HG03135 (cell line): ENCODE measurements around the gene F7.

Source experiments
- ATAC-seq: cut with Tn5 transposase; IDR thresholded peaks from one replicate; pipeline ENCODE4 v1.9.1; 2021; ENCODE audit warnings: mild to moderate bottlenecking, moderate library complexity; ENCODE audit not compliant: unreplicated experiment

Gene F7

DNA sequence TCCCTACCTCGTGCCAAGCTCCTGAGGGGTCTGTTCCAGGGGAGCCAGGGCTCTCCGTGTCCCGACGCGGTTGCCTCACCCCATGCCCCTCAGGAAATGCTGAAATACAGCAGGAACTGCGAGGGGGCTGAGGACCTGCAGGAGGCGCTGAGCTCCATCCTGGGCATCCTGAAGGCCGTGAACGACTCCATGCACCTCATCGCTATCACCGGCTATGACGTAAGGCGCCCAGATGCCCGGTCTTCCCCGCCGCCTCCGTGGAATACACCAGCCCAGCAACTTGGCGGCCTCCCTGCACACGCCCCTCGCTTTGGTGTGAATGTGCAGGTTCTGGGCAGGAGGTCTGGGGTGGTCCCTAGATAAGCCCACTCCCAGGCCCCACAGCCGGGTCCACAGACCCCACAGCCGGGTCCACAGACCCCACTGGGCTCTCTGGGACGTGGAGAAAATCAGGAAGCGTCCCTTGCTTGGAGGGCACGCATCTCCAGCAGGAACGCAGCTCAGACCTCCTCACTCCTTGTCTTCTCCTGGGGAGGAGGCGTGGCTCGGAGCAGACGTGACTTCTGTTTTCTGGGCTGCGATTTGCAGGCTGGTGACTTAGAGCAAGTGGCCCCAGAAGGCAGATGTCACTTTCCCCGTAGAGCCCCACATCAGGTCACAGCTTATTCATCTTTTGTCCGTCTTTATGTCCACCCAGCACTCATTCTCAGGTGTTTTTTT, 19.4 kb upstream of the F7 start:
- ATAC-seq, result no peak

DNA sequence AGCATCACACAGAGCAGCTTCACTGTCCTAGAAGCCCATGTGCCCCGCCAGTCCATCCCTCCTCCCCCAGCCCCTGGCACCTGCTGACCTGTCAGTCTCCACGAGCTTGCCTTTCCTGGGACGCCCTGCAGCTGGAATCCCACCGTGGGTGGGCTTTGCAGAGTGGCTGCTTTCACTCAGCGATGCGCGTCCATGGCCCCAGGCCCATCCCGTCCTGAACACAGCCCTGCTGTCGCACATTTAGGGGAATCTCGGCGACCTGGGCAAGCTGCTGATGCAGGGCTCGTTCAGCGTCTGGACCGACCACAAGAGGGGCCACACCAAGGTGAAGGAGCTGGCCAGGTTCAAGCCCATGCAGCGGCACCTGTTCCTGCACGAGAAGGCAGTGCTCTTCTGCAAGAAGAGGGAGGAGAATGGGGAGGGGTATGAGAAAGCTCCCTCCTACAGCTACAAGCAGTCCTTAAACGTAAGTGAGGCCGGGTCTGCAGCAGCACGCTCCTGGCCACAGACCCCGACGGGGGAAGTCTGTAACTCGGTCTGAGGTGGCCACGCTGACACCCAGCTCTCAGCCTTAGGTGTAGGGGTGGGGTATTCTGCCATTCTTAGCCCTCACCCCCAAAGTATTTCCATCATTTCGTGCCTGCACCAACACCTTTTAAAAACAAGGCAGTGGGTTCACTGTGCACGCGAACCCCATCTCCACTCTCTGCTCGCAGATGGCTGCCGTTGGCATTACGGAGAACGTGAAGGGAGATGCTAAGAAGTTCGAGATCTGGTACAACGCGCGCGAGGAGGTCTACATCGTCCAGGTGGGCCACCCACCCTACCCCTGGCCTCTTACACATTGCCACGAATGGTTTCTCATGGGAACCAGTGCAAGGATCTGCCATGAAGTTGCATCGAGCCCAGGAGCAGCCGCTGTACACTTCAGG, 18.3 kb upstream of the F7 start:
- ATAC-seq, result no peak

DNA sequence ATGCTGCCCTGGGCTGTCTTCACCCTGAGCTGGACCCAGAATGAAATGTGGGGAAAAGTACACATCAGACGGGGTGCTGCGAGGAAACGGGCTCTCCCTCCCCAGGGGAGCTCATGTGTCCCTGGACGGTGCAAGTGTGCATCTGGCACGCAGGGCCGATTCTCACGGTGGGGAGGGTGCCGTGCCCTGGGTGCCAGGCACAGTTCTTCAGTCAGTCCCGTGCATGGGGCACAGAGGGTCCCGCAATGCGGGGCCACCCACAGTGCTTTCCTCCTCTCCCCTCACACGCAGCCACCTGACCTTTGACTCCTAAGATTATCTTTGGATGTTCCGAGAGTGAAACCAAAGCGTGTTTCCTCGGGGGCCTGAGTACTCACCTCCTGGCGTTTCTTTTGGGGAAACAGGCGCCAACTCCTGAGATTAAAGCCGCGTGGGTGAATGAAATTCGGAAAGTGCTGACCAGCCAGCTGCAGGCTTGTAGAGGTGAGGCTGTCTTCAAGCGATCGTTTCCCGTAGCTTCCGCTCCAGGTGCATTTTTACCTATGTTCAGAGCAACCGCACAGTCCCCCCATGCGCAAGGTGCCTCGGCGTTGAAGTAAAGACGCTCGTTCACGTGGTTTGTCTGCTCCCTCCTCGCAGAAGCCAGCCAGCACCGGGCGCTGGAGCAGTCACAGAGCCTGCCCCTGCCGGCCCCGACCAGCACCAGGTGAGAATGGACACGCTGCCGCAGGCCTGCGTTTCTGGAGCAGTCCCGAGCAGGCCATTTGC, 17.5 kb upstream of the F7 start:
- no peak for ATAC-seq

- no peak for ATAC-seq
Measured at GRCh38 chr13:113088691-113089020, 16.9 kb upstream of the F7 start.

DNA sequence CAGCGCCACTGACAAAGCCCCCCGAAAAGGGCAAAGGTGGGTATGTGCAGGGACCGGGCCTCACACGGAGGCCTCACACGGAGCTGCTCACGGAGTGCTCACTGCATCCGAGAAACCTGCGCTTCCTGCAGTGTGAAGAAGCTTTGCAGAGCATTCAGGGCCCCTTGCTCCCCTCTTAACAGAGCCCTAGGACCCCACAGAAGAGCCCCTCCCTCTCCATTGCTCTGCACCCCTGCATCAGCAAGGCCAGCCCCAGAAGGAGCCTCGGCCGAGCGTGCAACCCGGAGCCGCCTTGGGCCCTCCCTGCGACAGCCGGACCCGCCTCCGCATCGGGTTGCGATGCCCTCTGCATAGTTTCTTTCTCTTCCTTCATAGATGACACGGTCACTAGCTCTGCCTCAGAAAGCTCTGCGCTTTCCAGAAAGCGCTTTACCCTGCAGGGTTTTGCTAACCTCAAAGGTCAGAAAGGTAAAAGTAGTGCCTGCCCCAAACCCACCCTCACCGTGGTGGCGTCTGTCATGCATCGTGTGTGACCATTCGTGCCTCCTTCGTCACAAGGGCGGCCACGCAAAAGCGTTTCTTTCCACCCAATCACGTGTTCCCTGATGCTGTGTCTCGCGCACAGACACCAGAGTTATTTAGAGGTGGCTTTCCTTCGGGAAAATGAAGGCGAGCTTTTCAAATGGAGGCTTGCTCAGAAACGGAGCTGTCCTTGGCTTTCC, 15.7 kb upstream of the F7 start:
- ATAC-seq, result no peak

- ATAC-seq, result no peak
Measured at GRCh38 chr13:113090415-113090770, 15.2 kb upstream of the F7 start.

- no peak for ATAC-seq
Measured at GRCh38 chr13:113090806-113091205, 14.8 kb upstream of the F7 start.

DNA sequence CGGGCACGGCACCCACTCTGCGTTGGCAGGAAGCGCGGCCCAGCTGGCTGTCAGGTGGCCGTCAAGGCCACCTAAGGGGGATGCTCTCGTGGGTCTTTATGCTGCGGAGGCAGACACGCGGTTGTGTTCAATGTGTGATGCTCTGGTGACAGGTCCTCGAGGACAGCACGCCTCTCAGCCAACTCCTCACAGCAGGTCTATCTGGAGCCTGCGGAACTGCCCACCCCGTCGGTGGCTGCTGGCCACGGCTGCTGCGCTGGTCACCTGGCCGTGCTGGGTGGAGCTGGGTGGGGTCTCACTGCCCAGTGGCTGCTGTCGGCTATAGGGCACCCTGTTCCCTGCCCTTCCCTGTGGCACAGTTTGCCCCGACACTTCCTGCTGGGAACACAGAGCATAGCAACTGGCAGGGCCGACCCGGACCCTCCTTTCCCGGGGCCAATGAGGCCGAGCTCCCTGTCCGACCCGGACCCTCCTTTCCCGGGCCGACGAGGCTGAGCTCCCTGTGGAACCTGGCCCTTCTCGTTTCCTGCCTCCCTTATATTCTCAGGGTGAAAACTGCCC, 14.3 kb upstream of the F7 start:
- no peak for ATAC-seq

DNA sequence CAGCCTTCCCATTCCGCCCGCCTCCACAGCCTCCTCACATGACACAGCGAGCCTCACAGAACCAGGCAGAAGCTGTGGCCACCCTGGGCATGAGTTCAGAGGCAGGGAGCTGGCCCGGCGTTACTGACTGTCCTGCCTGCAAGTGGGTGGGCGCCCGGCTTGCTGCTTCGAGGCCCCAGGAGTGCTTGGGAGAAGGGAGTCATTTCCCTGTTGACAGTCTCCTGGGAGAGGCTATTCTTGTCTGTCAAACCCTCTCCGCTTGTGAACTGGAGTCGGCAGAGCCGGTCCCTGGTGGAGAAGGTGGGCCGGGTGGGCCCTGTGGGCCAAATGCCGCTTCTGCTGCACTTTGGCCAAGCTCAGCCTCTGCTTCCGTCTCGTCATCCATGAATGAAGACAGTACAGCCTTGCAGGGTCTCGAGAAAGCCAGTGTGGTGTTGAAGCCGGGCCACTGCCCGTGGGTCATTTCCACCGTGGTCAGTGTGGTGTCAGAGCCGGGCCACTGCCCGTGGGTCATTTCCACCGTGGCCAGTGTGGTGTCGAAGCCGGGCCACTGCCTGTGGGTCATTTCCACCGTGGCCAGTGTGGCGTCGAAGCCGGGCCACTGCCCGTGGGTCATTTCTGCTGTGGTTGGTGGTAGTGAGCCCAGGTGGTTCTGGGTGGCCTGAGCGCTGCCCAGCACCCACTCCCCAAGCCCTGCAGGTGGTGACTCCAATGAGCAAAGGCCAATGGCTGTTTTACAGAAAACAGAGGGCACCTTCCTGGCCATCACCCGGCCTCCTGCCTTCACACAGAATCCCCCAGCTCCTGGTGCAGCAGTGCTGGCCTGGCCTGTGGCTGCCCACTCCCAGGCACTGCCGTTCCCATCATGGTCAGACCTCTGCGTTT, 13.5 kb upstream of the F7 start:
- no peak for ATAC-seq

GRCh38 chr13:113092776-113093579, 12.6 kb upstream of the F7 start:
- ATAC-seq, result no peak

DNA sequence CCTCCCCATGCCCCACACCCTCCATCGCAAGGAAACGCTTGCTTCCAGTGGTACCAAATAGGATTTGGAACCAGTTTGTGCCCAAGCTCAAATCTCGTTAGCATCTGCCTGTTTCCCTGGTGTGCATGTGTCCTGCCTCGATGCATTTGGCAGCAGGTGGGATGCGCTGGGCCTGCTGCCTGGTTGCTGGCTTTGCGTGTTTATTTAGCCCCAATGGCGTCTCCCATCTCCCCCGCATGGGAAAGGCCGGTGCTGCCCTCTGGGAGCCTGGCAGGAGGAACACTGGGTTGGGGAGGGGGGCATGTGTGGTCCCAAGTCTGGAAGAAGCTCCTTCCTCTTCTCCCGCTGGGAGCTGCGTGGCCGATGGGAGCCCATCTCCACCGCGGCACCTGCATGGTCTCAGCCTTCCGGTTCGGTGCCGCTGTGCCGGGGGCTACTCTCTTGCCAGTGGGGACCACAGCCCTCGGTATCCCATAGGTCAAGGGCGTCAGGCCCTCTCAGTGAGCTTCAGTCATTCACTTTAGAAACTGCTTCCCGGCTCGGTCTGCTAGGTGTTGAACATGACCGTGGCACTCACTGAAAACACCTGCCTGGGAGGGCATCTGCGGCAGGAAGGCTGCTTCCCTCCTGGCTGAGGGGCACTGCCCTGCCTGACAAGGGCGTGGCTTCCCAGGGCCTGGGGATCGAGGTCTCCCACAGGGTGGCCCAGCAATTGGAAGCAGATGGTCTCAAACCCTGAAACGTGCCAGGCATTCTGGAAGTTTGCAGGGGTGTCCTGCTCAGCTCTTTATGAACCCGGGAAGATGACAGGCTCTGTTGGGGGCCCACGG, 11.8 kb upstream of the F7 start:
- ATAC-seq, result no peak

DNA sequence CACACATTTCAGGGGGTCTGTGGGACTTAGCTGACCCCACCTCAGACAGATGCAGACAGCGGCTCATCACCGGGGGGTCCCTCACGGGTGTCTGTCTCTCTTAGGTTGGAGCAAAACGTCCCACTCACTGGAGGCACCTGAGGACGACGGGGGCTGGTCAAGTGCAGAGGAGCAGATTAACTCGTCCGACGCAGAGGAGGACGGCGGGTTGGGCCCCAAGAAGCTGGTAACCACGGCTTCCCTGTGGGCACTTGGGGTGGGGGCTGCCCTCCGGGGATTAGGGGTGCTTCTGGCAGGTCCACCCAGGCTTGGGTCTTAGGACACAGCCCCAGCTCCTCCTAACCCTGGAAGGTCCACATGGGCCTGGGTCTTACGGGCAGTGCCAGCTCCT, 11.2 kb upstream of the F7 start:
- ATAC-seq, result no peak

GRCh38 chr13:113095146-113096051, 10.2 kb upstream of the F7 start:
- ATAC-seq, result no peak

- ATAC-seq, result no peak
Measured at GRCh38 chr13:113096052-113096744, 9.4 kb upstream of the F7 start.

DNA sequence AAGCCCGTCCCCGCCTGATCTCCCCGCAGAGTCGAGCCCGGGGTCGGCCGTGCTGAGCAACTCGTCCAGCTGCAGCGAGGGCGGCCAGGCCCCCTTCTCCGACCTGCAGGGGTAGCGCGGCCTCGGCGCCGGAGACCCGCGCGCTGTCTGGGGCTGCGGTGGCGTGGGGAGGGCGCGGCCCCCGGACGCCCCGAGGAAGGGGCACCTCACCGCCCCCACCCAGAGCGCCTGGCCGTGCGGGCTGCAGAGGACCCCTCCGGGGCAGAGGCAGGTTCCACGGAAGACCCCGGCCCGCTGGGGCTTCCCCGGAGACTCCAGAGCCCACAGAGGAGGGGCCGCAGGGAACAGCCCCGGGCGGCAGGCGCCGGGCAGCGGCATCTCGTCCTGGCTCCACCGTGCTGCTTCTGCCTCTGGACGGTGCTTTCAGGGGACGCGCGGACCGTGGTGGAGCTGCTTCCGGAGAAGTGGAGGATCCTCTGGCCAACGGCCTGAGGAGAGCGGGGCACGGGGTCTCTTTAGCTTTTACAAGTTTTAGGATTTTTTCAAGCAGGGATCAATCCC, 8.8 kb upstream of the F7 start:
- no peak for ATAC-seq

GRCh38 chr13:113097651-113098050, 7.9 kb upstream of the F7 start:
- no peak for ATAC-seq
